Stimulated activated CD8-positive, alpha-beta memory T cell treated with anti-CD3 and anti-CD28 coated beads, Interleukin-2, amount 100 ng/mL, for 48 hours (primary cell): ENCODE measurements around the gene GNAT1.

ENCODE experiments used
- DNase-seq, 2 donors: peaks; one replicate each; pipeline ENCODE4 v3.0.0-alpha.2; 2020; ENCODE audit warnings: low read depth in 2 of 2

The GNAT1 gene

DNA sequence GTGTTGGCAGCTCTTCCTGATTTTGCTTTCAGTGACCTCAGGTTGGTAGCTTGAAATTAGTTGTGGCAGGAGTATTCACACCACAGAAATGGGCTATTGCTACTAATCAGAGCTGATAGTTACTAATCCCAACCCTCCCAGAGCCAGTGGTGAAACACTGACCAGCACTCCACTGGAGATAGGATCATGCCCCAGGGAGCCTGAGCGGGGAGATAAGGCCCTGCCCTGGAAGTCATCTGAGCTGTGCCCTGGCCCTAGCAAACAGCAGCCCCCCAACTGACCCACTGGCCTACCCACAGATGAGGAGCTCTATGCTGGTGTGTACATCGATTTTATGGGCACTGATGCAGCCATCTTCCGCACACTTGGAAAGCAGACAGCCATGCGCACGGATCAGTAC, 9.4 kb upstream of the GNAT1 start:
- DNase-seq = no peak

DNA sequence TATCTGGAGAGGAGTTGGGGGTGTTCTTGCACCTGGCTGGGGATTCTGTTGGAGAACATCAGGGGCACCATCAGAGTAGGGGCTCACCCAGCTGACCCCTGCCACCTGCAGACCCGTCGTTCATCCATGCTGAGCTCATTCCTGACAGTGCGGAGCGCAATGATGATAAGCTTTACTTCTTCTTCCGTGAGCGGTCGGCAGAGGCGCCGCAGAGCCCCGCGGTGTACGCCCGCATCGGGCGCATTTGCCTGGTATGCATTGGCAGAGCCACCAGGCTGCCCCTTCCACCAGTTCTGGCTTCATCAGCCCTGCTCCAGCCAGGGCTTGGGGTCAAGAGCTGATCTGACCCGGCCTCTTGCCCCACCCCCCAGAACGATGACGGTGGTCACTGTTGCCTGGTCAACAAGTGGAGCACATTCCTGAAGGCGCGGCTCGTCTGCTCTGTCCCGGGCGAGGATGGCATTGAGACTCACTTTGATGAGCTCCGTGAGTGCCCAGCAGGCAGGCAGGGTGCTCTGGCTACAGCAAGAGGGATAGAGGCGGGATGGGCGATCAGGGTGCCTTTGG, 8.8 kb upstream of the GNAT1 start:
- DNase-seq = no peak

DNA sequence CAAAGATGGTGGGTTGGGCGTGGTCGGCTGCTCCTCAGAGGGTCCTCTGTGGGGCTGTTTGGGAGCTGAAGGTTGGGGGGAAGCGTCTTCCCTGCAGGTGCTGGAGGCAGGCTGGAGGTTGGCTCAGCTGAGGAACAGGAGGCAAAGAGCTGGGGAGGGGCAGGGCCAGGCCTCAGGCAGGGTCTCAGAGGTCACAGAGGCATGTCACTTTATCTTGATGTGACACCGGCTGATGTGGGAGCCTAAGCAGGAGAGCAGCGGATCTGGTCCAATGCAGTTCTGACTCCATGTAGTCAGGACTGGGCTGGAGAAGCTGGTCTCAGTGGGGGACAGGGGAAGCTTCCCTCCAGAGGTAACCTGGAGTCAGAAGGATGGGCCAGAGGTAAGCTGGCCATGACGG, 7.7 kb upstream of the GNAT1 start:
- DNase-seq = no peak

DNA sequence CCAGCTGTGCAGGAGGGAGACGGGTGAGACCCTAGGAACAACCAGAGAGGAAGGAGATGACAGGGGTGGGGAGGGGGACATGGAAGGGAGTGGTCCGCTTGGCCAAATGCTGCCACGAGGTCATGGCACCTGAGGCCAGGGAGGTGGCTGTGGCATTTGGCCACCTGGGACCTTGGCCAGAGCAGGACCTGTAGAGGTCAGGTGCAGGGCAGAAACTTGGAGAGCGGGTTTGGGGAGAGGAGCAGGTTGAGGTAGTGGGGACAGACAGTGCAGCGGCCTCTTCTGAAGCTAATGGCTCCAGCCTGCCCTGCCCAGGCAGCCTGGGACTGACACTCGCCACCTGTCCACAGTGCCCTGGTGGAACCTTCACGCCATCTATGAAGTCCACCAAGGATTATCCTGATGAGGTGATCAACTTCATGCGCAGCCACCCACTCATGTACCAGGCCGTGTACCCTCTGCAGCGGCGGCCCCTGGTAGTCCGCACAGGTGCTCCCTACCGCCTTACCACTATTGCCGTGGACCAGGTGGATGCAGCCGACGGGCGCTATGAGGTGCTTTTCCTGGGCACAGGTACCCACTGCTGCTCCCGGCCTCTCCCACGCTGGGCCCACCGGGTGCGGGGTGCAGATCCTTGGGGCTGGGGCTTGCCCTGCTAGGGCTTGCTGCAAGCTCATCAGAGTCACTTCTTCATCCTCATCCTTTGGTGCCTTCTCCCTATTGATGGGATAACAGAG, 7.0 kb upstream of the GNAT1 start:
- no peak for DNase-seq

DNA sequence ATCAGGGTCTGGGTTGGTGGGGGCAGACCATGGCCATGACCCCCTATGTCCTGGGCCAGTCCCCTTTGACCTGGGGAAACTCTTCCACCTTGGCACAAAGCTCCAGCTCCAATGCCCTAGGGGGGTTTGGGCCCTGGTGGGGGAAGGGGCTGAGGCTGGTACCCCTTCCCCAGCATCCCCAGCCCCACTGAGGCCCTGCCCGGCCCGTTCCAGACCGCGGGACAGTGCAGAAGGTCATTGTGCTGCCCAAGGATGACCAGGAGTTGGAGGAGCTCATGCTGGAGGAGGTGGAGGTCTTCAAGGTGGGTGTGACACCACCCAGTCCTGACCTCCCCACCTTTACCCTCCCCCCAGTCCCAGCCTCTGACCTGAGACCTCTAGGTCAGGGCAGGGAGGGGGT, 6.2 kb upstream of the GNAT1 start:
- DNase-seq = no peak

DNA sequence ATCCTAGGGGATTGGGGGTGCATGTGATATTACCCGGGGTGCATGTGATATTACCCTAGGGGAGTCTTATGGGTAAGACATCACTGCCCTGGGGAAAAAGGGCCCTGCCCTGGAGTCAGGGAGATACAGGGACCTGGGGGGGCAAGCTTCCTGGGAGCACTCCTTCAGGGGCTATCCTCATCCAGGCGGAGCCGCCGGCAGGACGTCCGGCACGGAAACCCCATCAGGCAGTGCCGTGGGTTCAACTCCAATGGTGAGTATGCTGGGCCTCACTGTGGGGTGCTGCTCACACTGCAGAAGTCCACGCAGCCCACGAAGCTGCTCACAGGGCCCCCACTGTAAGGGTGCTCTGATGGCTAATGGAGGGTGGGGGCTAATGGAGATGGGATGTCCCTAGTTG, 5.3 kb upstream of the GNAT1 start:
- no peak for DNase-seq

DNA sequence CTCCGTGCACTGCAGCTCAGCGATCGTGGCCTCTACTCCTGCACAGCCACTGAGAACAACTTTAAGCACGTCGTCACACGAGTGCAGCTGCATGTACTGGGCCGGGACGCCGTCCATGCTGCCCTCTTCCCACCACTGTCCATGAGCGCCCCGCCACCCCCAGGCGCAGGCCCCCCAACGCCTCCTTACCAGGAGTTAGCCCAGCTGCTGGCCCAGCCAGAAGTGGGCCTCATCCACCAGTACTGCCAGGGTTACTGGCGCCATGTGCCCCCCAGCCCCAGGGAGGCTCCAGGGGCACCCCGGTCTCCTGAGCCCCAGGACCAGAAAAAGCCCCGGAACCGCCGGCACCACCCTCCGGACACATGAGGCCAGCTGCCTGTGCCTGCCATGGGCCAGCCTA, 3.7 kb upstream of the GNAT1 start:
- DNase-seq = no peak

DNA sequence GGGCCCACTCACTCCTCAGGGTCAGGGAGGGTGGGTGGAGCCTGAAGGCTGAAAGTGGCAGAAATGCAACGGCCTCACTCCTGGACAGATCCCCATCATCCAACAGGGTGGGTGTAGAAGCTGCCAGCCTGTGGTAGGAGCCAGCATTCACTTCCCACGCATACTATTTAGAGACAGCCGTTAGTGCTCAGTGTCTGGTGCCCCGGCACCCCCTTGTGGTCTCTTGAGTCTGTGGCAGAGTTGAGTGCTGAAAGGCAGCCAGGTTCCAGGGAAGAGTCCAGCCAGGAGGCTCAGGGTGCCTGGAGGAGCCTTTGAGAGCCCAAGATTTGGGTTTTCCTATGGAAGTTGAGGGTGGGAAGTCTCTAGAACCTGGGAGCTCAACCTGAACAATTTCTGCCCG, 2.1 kb upstream of the GNAT1 start:
- no peak for DNase-seq

DNA sequence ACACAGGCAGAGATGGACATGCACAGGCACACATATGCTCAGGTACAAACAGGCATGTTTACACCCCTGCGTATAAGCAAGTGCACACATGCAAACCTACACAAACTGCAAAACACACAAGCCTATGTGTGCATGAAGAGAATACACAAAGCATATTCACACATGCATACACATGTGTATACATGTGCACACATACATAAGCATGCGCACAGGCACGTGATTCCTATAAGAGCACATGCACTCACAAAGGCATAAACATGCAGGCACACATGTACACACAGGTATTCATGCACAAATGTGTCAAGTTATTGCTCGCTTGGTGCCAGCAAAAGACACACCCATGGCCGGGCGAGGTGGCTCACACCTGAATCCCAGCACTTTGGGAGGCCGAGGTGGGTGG, 1.4 kb upstream of the GNAT1 start:
- DNase-seq = no peak

DNA sequence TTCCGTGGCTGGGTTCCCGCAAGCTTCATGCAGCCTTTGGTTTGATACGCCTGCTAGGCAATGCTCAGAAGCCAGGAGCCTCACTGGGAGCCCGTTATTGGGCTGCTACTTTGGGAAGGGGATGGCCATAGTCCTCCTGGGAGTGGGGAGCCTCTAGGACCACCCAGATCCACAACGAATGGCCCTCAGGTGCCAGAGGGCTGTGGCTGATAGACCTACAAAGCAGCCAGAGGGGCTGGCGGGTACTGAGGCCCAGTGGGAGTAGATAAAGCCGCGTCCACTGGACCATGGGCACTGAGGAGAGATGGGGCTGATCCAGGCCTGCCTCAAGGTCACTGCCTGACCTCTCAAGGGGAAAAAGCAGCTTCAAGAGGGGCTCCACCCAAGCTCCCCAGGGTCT, 714 bp downstream of the GNAT1 start:
- DNase-seq = no peak

DNA sequence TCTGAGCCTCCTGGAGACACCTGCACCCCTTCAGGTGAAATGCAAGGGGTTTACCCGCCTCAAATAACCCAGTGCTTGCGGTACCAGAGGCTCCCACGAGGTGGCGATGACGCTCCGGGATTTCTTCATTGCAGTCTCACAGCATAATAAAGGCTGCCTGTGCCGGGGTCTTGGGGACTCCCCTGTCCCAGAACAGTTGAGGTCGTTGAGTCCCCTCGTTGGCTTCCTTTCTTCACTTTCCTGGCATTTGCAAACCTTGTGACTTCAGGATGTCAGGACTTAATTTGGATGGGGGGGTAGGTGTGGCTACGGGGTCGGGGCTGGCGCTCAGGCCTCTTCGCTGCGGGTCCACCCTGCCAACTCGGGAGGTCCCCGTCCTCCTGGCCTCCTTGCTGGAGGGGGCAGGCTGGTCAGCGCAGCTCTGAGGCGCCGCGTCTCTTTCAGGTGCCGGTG, 1.3 kb downstream of the GNAT1 start:
- peak; percentile 76 to 82 for DNase-seq

DNA sequence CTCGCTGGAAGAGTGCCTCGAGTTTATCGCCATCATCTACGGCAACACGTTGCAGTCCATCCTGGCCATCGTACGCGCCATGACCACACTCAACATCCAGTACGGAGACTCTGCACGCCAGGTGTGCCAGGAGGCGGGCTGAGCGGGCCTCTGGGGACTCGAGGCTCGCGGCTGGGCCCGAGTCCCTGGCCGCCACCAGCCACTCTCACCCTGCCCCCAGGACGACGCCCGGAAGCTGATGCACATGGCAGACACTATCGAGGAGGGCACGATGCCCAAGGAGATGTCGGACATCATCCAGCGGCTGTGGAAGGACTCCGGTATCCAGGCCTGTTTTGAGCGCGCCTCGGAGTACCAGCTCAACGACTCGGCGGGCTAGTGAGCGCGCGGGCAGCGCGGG, 1.9 kb downstream of the GNAT1 start:
- DNase-seq = no peak

DNA sequence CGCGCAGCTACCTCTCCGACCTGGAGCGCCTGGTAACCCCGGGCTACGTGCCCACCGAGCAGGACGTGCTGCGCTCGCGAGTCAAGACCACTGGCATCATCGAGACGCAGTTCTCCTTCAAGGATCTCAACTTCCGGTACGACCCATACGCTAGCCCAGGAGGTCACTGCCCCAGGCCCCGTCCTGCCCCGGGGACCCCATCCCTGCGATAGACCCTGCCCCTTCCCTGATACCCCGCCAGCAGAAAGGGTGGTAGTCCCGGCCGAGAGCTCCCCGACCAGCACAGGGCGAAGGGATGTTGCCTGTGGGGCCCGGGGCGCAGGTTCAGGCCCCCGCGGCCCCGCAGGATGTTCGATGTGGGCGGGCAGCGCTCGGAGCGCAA, 2.3 kb downstream of the GNAT1 start:
- DNase-seq = no peak

DNA sequence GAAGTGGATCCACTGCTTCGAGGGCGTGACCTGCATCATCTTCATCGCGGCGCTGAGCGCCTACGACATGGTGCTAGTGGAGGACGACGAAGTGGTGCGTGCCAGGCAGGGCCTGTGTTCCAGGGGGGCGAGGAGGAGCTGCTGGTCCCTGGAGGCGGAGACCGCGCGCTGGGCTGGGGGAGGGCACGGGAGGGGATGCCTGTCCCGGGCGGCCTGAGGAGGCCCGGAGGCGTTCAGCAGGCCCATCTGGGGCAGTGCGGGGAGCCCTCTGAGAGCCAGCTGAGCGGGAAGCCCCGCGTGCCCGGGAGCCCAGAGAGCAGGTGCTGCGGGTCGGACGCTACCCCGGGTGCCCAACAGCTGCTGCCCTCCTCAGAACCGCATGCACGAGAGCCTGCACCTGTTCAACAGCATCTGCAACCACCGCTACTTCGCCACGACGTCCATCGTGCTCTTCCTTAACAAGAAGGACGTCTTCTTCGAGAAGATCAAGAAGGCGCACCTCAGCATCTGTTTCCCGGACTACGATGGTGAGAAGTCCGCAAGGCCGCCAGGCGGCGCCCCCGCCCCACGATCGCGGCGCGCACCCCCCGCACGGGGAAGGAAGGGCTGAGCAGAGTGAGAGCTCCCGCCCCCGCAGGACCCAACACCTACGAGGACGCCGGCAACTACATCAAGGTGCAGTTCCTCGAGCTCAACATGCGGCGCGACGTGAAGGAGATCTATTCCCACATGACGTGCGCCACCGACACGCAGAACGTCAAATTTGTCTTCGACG, 2.9 kb downstream of the GNAT1 start:
- peak; percentile 65 to 69 for DNase-seq

DNA sequence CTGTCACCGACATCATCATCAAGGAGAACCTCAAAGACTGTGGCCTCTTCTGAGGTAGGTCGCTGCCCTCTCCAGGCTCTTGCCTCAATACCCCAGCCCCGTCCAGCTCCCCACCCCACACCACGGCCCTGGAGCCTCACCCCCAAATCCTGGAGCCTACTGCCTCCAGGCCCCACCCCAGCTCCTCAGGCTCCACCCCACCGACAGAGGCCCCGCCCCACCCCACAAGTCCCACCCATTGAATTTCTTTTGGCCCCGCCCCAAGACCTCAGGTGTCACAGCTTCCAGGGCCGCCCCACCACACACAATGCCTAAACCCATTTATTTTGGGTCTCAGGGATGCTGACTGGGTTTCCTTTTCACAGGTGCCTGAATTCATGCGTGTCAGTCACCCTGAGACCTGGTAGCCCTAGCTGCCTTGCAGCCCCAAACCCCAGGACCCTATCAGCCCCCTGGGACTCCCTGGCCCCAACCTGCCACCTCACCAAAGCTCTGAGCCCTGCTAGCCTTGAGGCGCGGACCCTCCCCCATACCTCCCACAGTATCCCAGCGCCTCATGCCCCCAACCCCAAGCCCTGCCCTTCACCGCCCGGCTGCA, 3.6 kb downstream of the GNAT1 start:
- DNase-seq = peak in 1 of 2 donors; percentile 24

DNA sequence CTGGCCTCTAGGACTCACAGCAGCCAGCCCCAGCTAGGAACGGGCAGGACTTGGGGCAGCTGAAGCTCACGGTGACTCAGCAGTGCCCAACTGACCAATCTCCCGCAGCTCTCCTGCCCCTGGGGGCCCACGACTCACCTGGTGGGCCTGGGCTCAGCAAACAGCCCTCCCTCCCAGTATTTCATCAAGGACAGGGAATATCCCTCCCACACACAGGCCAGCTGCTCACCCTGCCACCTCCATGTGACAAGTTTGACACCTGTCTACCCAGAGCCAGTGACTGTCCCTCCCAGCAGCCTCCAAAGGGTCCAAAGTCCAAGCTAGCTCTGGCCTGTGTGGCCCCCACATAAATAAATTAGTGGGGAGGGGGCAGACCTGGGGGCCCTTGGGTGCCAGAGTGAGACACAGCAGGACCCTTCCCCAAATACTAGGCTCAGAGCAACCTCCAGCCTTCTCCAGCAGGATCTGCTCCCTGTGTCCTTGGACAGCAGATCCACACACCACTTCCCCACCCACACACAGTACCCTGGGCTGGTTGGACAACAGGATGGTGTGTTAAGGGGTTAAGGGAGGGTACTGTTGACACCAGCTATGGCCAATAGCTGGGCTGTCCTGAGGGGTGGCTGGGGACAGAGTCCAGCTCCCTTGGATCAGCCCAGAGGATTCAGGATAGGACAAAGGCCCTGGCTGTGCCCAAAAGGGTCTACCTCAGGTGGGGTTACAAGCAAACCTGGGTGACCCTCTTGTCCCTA, 4.3 kb downstream of the GNAT1 start:
- no peak for DNase-seq

DNA sequence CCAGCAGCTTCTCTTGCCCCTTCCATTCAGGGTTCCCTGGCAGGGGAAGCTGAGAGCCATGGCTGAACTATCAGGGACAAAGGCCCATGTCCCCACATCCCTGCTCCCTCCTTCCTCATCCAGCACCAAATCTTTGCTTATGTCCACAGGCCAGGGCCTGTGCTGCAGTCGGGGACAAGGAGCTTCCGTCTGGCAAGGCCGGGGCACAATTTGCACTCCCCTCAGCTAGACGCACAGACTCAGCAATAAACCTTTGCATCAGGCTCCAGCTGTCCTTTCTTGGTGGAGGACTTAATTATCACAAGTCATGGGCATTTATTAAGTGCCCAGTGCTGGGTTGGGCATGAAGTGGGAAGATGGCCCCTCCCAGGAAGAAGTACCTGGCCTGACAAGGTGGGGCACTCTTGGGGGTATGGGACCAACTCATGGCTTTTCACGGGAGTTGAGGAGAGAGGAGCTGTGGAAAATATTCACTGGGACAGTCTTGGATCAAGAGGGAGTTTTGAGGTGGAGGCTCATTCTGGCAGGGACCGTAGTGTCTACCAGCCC, 4.9 kb downstream of the GNAT1 start:
- no peak for DNase-seq

DNA sequence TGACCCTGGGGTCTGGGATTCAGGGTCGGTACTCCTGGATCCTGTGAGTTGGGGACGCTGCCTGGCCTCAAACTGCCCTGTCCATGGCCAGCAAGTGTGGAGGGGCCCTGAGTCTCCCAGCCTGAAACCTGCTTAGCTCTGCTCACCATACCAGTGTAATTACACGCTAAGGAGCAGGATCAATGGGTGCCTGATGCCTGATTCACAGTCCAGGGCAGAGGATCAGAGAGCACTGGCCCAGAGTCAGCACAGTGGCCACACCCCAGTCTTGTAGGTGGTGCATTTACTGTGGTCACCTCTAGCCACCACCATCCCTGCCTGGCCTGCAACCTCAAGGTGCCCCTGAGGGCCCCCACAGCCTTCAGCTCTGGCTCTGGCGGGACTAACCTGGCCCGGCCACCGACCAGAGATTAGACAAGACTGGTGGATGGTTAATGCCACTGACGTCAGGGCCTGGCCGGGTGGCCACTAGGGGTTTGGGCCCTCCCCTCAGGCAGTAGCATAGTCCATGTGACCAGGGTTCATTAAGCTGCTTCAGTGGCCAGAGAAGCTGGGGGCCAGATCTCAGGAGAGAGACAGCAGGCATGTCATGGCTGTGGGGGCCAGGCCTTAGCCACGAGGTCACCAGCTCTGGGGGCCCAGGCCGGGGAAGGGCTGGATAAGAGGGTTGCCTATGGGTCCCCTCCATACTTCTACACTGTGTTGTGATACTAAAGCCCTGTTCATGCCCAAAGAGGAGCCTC, 10.3 kb downstream of the GNAT1 start:
- DNase-seq = no peak

DNA sequence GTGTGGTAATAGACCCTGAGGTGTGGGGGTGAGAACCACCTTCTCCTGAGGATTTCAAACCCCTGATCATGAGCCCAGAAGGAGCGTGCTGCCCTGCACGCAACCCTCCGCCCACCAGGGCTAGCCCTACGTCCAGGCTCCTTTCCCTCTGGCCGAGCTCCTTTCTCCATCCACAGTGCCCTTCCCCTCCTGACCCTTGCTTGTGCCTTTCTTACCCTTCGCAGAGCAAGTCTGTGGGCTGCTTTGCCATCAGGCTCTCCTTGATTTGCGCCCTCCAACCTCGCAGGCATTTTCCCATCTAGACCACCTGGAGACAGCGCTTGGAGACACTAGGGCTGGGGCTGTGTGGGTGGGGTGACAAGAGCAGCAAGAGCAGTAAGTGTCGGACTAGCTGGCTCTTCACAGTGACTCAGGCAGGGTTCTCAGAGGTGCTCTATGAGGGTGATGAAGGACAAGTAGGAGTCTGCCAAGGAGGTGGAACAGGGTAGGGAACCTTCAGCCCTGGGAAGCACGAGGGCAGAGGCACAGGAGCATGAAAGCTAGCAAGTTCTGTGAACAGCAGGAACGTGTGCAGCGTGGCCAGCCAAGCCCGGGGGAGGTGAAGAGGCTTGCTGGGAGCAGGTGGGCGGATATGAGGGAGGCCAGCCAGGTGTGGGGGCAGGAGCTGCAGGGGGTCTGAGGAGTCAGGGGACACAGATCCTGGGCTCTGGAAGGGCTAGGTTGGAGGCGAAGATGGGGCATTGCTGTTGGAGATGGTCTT, 11.1 kb downstream of the GNAT1 start:
- DNase-seq = no peak

DNA sequence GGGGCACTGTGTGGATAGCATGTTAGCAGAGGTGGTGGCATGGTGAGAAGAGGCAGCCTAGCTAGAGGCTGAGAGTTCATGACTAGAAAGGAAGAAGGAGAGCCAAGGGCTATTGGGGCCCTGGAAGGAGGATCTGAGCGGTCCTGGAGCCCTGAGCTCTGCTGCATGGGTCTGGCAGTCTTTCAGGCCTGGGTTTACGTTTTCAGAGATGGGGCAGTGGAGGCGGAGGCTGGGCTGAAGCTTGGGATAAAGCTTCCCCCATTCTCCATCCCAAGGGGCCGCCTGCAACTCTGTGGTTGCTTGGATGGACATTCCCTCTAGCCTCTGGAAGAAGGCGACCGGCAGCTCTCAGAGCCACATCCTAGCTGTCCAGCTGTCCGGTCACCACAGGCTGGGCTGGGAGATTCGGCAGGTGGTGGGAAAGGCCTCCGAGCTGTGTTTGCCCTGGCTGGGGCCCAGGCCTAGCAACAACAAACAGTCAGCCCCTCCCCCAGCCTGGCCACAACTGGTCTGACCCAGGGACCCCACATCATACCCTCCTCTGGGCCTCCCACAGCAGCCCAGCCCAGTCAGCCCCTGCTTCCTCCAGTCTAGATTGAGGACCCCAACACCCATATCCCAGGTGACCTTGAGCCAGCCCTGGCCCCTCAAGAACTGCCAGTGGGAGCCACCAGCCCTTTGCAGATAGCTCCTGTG, 11.9 kb downstream of the GNAT1 start:
- DNase-seq = no peak
